Activated CD4-positive, alpha-beta T cell treated with anti-CD3 and anti-CD28 coated beads for 24 hours (primary cell): ENCODE results near the gene CD276.
A peak's percentile ranks its signal among the peaks of the same experiment; 100 is the strongest.
"Not testable (repeated sequence)": the region's sequence is repeated elsewhere in the genome, so short reads cannot be mapped to it uniquely, and the experiment has no call there.

Experiments used
- DNase-seq, 2 donors: peaks; one replicate each; pipeline ENCODE4 v3.0.0-alpha.2; 2020; ENCODE audit warnings: low read depth in 2 of 2

Gene CD276

GRCh38 chr15:73684581-73685455 is 635 bp downstream of the CD276 start:
- no peak for DNase-seq

- no peak for DNase-seq
These were observed 1.8 kb downstream of the CD276 start for GRCh38 chr15:73685981-73686380.

- DNase-seq: no peak
These were observed 2.6 kb downstream of the CD276 start for GRCh38 chr15:73686781-73687256.

GRCh38 chr15:73687351-73687750 is 3.2 kb downstream of the CD276 start:
- no peak for DNase-seq

- DNase-seq: no peak
These were observed 4.3 kb downstream of the CD276 start for GRCh38 chr15:73688455-73688854.

GRCh38 chr15:73691396-73691795 is 7.2 kb downstream of the CD276 start:
- DNase-seq: no peak

- no peak for DNase-seq
These were observed 10.2 kb downstream of the CD276 start for GRCh38 chr15:73694419-73694818.

GRCh38 chr15:73695773-73696640 is 11.8 kb downstream of the CD276 start:
- no peak for DNase-seq

GRCh38 chr15:73696641-73697001 is 12.4 kb downstream of the CD276 start:
- no peak for DNase-seq

GRCh38 chr15:73697033-73697467 is 12.9 kb downstream of the CD276 start:
- peak; percentile 54 to 69 for DNase-seq

- no peak for DNase-seq
These were observed 15.3 kb downstream of the CD276 start for GRCh38 chr15:73699249-73700040.

GRCh38 chr15:73700041-73700842 is 16.1 kb downstream of the CD276 start:
- peak; percentile 62 to 67 for DNase-seq

GRCh38 chr15:73702311-73703239 is 18.4 kb downstream of the CD276 start:
- DNase-seq: not testable (repeated sequence)

GRCh38 chr15:73703601-73704000 is 19.4 kb downstream of the CD276 start:
- not testable (repeated sequence) for DNase-seq

- not testable (repeated sequence) for DNase-seq
These were observed 20.1 kb downstream of the CD276 start for GRCh38 chr15:73704142-73704868.

- DNase-seq: peak; percentile 58 to 64
These were observed 20.9 kb downstream of the CD276 start for GRCh38 chr15:73704869-73705645.

- DNase-seq: no peak
These were observed 24.5 kb downstream of the CD276 start for GRCh38 chr15:73708691-73709090.

GRCh38 chr15:73709241-73709640 is 25.1 kb downstream of the CD276 start:
- no peak for DNase-seq
